Stomach (tissue), 9 donors: Measurements from ENCODE around the gene TPI1. TPM values are rescaled to one million over a fixed set of nuclear protein-coding genes. Genes with fewer than 3 reads are reported as not detected.

Source experiments
- DNase-seq, 2 donors: peaks; one replicate each; pipeline versions ENCODE4 v3.0.0 to v3.0.0-alpha.2; 2013 to 2019
- H3K27ac ChIP-seq, 5 donors: fragments of 200-600 bp in 4 of 5; sonication (generic) in 4 of 5; one replicate each; pipeline ENCODE4 v1.5.1; 2013 to 2019; ENCODE audit warnings: mild to moderate bottlenecking in 1 of 5, moderate library complexity in 1 of 5
- H3K27me3 ChIP-seq, 3 donors: fragments of 200-600 bp; sonication (generic); one replicate each; pipeline ENCODE4 v1.5.1; 2017 to 2019; ENCODE audit warnings: mixed run types in 1 of 3
- H3K36me3 ChIP-seq, 4 donors: fragments of 200-600 bp; sonication (generic); 1 replicate in 3 of 4; 2 replicates in 1 of 4; pipeline ENCODE4 v1.5.1; 2016 to 2019
- H3K4me1 ChIP-seq, 4 donors: fragments of 200-600 bp; sonication (generic); one replicate each; pipeline ENCODE4 v1.5.1; 2016 to 2019
- H3K4me3 ChIP-seq, 4 donors: fragments of 200-600 bp; sonication (generic) in 3 of 4; one replicate each; pipeline ENCODE4 v1.5.1; 2016 to 2019; ENCODE audit warnings: mild to moderate bottlenecking in 1 of 4
- H3K9me3 ChIP-seq, 4 donors: fragments of 200-600 bp; sonication (generic); one replicate each; pipeline ENCODE4 v1.5.1; 2016 to 2019
- EP300 ChIP-seq: sonication (generic); formaldehyde crosslinking; IDR thresholded peaks from one replicate; pipeline ENCODE4 v1.6.1; 2017; ENCODE audit warnings: antibody characterized with exemption
- POLR2A ChIP-seq, 4 donors: fragments of 450-650 bp; IDR thresholded peaks; one replicate each; pipeline ENCODE4 v1.6.1; 2016; ENCODE audit warnings: antibody characterized with exemption in 4 of 4, control low read depth in 2 of 4, mild to moderate bottlenecking in 1 of 4, moderate library complexity in 1 of 4
- POLR2AphosphoS5 ChIP-seq, 3 donors: sonication (generic); formaldehyde crosslinking; IDR thresholded peaks; one replicate each; pipeline ENCODE4 v1.6.1; 2016; ENCODE audit warnings: antibody characterized with exemption in 3 of 3
- WGBS, 5 donors: extraction: QIAGEN DNeasy Blood & Tissue Kit in 3 of 5; methylation state at CpG; one replicate each; pipeline versions ENCODE4 v1.1.5 to v1.1.7; 2013 to 2018; 5-methylcytosine and 5-hydroxymethylcytosine counted together
- intact Hi-C: fragments of 100-400 bp; cut with DNase I; formaldehyde crosslinking; loops from one replicate; pipeline ENCODE4 v1.15.1; 2023; ENCODE audit warnings: low total_unique reads
- polyA plus RNA-seq, 3 donors: library from polyadenylated mRNA; stranded (reverse); fragments of 200-250 nt; gene quantifications; one replicate each; pipeline ENCODE4 v1.2.3, GENCODE V29; 2013
- total RNA-seq, 5 donors: library from RNA; depleted of rRNA; stranded (reverse); fragments of >200 nt; gene quantifications; one replicate each; pipeline versions ENCODE4 v1.1.0 to v1.2.3, GENCODE V29; 2014 to 2016
- TF ChIP-seq, protein P1 (sequence below), 7 experiments: fragments of 450-650 bp in 4 of 7; fragments of 200-600 bp in 3 of 7; sonication (generic) in 3 of 7; IDR thresholded peaks; one replicate each; pipeline ENCODE4 v1.5.1; 2016 to 2019; ENCODE audit warnings: antibody characterized with exemption in 7 of 7, control low read depth in 2 of 7, mild to moderate bottlenecking in 1 of 7
- donor health status: healthy with polysubstance abuse.
- donor health status: Bipolar disorder and iron deficiency.
- donor health status: healthy.

The TPI1 gene
- total and polyA plus RNA-seq, 8 donors, result 131 to 526 (median 336) TPM

DNA sequence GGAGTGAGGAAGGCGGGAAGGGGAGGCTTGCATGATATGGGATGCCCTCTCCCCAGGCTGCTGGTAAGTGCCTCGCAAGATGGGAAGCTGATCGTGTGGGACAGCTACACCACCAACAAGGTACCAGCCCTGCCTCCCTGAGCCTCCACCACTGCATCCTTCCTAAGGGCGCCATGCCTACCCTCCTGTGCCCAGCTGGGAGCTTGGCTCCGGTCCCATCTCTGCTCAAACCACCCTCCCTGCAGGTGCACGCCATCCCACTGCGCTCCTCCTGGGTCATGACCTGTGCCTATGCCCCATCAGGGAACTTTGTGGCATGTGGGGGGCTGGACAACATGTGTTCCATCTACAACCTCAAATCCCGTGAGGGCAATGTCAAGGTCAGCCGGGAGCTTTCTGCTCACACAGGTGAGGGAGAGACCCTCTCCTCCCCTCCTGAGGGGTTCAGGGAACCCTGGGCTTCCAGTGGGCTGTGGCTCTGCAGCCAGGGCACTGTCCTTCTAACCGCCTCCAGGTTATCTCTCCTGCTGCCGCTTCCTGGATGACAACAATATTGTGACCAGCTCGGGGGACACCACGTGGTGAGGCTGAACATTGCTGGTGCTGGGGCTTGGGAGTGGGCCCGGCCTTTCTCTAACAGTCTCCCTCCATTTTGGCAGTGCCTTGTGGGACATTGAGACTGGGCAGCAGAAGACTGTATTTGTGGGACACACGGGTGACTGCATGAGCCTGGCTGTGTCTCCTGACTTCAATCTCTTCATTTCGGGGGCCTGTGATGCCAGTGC is 24.0 kb upstream of the TPI1 start:
- H3K36me3 ChIP-seq, result peaks cover 0 to 72% (median 56%) of the 10 kb centered on the region in 4 donors
- WGBS, 5 donors, result 71 to 84% (median 78%) methylated on average over 10 to 16 of the region's 16 CpGs
- no peak for DNase-seq
- intact Hi-C loops, result no loop called here
- TF ChIP-seq EP300 (no peak), POLR2AphosphoS5 (IDR thresholded peaks at IDR 0.05) (no peak), POLR2A (IDR thresholded peaks at IDR 0.05) (no peak)
- TF ChIP-seq, protein P1, sequence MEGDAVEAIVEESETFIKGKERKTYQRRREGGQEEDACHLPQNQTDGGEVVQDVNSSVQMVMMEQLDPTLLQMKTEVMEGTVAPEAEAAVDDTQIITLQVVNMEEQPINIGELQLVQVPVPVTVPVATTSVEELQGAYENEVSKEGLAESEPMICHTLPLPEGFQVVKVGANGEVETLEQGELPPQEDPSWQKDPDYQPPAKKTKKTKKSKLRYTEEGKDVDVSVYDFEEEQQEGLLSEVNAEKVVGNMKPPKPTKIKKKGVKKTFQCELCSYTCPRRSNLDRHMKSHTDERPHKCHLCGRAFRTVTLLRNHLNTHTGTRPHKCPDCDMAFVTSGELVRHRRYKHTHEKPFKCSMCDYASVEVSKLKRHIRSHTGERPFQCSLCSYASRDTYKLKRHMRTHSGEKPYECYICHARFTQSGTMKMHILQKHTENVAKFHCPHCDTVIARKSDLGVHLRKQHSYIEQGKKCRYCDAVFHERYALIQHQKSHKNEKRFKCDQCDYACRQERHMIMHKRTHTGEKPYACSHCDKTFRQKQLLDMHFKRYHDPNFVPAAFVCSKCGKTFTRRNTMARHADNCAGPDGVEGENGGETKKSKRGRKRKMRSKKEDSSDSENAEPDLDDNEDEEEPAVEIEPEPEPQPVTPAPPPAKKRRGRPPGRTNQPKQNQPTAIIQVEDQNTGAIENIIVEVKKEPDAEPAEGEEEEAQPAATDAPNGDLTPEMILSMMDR (IDR thresholded peaks at IDR 0.05), result no peak
- H3K27ac ChIP-seq, result no peak overlapping the region
- H3K27me3 ChIP-seq, result no peaks in the 10 kb centered on the region
- H3K9me3 ChIP-seq, result no peaks in the 10 kb centered on the region
- H3K4me3 ChIP-seq, result no peak overlapping the region
- peaks cover 0 to 21% (median 3%) of the 10 kb centered on the region in 4 donors for H3K4me1 ChIP-seq

DNA sequence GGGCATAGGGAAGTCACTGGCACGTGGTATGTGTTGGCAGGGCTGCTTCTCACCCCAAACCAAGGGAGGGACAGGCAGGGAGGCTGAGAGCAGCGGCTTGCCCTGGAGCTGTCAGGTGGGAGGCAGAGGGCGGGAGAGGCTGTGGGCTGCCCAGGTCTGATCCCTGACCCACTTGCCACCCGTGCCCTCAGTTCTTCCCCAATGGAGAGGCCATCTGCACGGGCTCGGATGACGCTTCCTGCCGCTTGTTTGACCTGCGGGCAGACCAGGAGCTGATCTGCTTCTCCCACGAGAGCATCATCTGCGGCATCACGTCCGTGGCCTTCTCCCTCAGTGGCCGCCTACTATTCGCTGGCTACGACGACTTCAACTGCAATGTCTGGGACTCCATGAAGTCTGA is 21.9 kb upstream of the TPI1 start:
- intact Hi-C loops, result no loop called here
- no peak for TF ChIP-seq POLR2AphosphoS5 (IDR thresholded peaks at IDR 0.05)
- no peak for TF ChIP-seq EP300
- TF ChIP-seq, protein P1 (IDR thresholded peaks at IDR 0.05), result no peak
- TF ChIP-seq POLR2A (IDR thresholded peaks at IDR 0.05), result no peak
- Histone ChIP-seq H3K9me3 (no peaks in the 10 kb centered on the region), H3K4me1 (peaks cover 0 to 26% (median 3%) of the 10 kb centered on the region in 4 donors), H3K27ac (no peak overlapping the region), H3K4me3 (no peak overlapping the region), H3K27me3 (no peaks in the 10 kb centered on the region), H3K36me3 (peaks cover 0 to 65% (median 50%) of the 10 kb centered on the region in 4 donors)
- DNase-seq, result no peak
- 89 to 93% (median 90%) methylated on average over 15 to 17 of the region's 17 CpGs for WGBS, 5 donors

DNA sequence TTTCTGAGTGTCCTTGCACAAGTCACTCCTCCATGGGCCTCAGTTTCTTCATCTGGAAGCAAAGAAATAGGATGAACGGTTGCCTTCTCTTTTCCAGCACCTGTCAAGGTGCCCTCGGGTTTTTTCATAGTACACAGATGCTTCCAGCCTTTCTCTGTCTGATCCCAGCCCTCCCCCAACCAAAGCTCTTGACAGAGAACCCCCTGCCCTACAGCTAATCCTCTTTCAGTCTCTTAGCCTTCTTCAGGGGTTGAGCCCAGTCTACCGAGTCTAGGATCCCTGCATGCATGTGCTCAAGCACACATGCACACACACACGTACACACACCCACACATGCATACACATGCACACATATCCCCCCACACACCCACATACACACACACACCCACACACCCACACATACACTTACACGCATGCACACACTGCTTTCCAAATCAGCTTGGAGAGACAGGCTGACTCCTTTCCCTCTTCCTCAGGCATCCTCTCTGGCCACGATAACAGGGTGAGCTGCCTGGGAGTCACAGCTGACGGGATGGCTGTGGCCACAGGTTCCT is 20.9 kb upstream of the TPI1 start:
- no peaks in the 10 kb centered on the region for H3K27me3 ChIP-seq
- no peaks in the 10 kb centered on the region for H3K9me3 ChIP-seq
- TF ChIP-seq, protein P1 (IDR thresholded peaks at IDR 0.05), result no peak
- no peak for TF ChIP-seq EP300
- no peak for TF ChIP-seq POLR2AphosphoS5 (IDR thresholded peaks at IDR 0.05)
- TF ChIP-seq POLR2A (IDR thresholded peaks at IDR 0.05), result no peak
- WGBS, 5 donors, result 86 to 92% (median 92%) methylated on average over 7 of the region's 7 CpGs
- intact Hi-C loops, result no loop called here
- H3K36me3 ChIP-seq, result peaks cover 0 to 65% (median 50%) of the 10 kb centered on the region in 4 donors
- peaks cover 0 to 25% (median 10%) of the 10 kb centered on the region in 4 donors for H3K4me1 ChIP-seq
- H3K4me3 ChIP-seq, result no peak overlapping the region
- DNase-seq, result no peak
- H3K27ac ChIP-seq, result no peak overlapping the region

DNA sequence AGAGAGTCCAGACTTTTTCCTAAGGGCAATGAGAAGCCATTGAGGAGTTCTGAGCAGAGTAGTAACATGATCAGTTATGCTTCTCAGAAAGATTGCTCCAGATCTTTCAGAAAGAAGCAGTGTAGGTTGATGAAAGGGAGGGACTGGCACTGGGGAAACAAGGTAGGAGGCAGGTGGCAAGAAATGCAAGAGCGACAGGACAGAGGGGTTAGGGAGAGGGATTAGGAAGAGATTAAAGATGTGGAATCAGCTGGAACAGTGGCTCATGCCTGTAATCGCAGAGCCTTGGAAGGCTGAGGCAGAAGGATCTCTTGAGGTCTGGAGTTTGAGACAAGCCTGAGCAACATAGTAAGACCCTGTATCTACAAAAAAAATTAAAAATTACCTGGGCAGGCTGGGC is 19.7 kb upstream of the TPI1 start:
- no peak overlapping the region for H3K4me3 ChIP-seq
- H3K36me3 ChIP-seq, result peaks cover 0 to 65% (median 50%) of the 10 kb centered on the region in 4 donors
- H3K27me3 ChIP-seq, result no peaks in the 10 kb centered on the region
- H3K4me1 ChIP-seq, result peaks cover 0 to 16% (median 8%) of the 10 kb centered on the region in 4 donors
- no peak overlapping the region for H3K27ac ChIP-seq
- TF ChIP-seq POLR2AphosphoS5 (IDR thresholded peaks at IDR 0.05) (no peak), EP300 (no peak), POLR2A (IDR thresholded peaks at IDR 0.05) (no peak)
- intact Hi-C loops, result no loop called here
- no peaks in the 10 kb centered on the region for H3K9me3 ChIP-seq
- 95 to 98% (median 97%) methylated on average over 2 of the region's 2 CpGs for WGBS, 5 donors
- DNase-seq, result no peak
